HUES48 (cell line): ENCODE data around the gene ST13.
"Not testable (repeated sequence)": the region's sequence is repeated elsewhere in the genome, so short reads cannot be mapped to it uniquely, and the experiment has no call there.

Source experiments
- H3K27ac ChIP-seq: one replicate; pipeline ENCODE4 v1.7.0; 2013; ENCODE audit warnings: low read depth, low read length, inconsistent platforms
- H3K27me3 ChIP-seq: 2 replicates; pipeline ENCODE4 v1.6.1; 2013; ENCODE audit warnings: mild to moderate bottlenecking, low read length; ENCODE audit not compliant: control insufficient read depth, insufficient read depth
- H3K36me3 ChIP-seq: 2 replicates; pipeline ENCODE4 v1.6.1; 2013; ENCODE audit warnings: low read length; ENCODE audit not compliant: control insufficient read depth, insufficient read depth
- H3K4me1 ChIP-seq: 2 replicates; pipeline ENCODE4 v1.6.1; 2013; ENCODE audit warnings: mild to moderate bottlenecking, low read length; ENCODE audit not compliant: control insufficient read depth, insufficient read depth
- H3K4me3 ChIP-seq: 2 replicates; pipeline ENCODE4 v1.5.1; 2013; ENCODE audit warnings: mild to moderate bottlenecking, low read depth, low read length
- H3K9ac ChIP-seq: 2 replicates; pipeline ENCODE4 v1.6.1; 2013; ENCODE audit warnings: mild to moderate bottlenecking, low read depth, low read length, moderate library complexity
- H3K9me3 ChIP-seq: 2 replicates; pipeline ENCODE4 v1.6.1; 2013; ENCODE audit warnings: low read length; ENCODE audit not compliant: control insufficient read depth, insufficient read depth

The ST13 gene

GRCh38 chr22:40782521-40782920 is 73.9 kb downstream of the ST13 start:
- no peaks in the 10 kb centered on the region for H3K4me1 ChIP-seq
- no peak overlapping the region for H3K4me3 ChIP-seq
- no peak overlapping the region for H3K9ac ChIP-seq
- peaks cover 46% of the 10 kb centered on the region for H3K36me3 ChIP-seq
- no peaks in the 10 kb centered on the region for H3K27me3 ChIP-seq
- H3K9me3 ChIP-seq = no peaks in the 10 kb centered on the region
- no peak overlapping the region for H3K27ac ChIP-seq

DNA sequence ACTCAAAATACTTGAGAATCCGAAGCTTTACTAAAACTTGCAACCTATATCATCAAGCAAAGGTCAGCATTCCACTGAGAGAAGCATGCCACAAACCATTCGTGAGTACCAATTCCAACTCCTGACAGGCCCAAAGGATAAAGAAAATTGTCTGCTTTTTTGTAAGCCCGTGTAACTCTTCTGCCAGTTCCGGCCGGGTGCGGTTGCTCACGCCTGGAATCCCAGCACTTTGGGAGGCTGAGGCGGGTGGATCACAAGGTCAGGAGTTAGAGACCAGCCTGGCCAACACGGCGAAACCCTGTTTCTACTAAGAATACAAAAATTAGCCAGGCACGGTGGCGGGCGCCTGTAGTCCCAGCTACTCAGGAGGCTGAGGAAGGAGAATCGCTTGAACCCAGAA is 74.7 kb downstream of the ST13 start:
- not testable (repeated sequence) for H3K9ac ChIP-seq, H3K4me3 ChIP-seq, H3K27ac ChIP-seq, H3K9me3 ChIP-seq, H3K4me1 ChIP-seq, H3K27me3 ChIP-seq
- H3K36me3 ChIP-seq = peaks cover 44% of the 10 kb centered on the region
